Lower leg skin (tissue), 3 donors: Measurements from ENCODE around the gene CD300LB.

Source experiments
- CTCF ChIP-seq, 3 donors: fragments of 450-650 bp; IDR thresholded peaks; one replicate each; pipeline ENCODE4 v1.5.1; 2016; ENCODE audit warnings: antibody characterized with exemption in 3 of 3, mild to moderate bottlenecking in 3 of 3, moderate library complexity in 2 of 3
- POLR2A ChIP-seq, 2 donors: fragments of 450-650 bp; IDR thresholded peaks; one replicate each; pipeline ENCODE4 v1.6.1; 2016 to 2017; ENCODE audit warnings: antibody characterized with exemption in 2 of 2, mild to moderate bottlenecking in 1 of 2, moderate library complexity in 1 of 2

GRCh38 chr17:74484066-74484465, 47.2 kb downstream of the CD300LB start:
- TF ChIP-seq CTCF (IDR thresholded peaks at IDR 0.05) = no peak
- no peak for TF ChIP-seq POLR2A (IDR thresholded peaks at IDR 0.05)
